GM19324 (cell line): ENCODE results near the gene CEP131.
"Not testable (repeated sequence)": the region's sequence is repeated elsewhere in the genome, so short reads cannot be mapped to it uniquely, and the experiment has no call there.

Experiments
- ATAC-seq: cut with Tn5 transposase; IDR thresholded peaks from one replicate; pipeline ENCODE4 v1.9.1; 2021; ENCODE audit warnings: mild to moderate bottlenecking, moderate library complexity; ENCODE audit not compliant: unreplicated experiment, low FRiP score

The CEP131 gene

DNA sequence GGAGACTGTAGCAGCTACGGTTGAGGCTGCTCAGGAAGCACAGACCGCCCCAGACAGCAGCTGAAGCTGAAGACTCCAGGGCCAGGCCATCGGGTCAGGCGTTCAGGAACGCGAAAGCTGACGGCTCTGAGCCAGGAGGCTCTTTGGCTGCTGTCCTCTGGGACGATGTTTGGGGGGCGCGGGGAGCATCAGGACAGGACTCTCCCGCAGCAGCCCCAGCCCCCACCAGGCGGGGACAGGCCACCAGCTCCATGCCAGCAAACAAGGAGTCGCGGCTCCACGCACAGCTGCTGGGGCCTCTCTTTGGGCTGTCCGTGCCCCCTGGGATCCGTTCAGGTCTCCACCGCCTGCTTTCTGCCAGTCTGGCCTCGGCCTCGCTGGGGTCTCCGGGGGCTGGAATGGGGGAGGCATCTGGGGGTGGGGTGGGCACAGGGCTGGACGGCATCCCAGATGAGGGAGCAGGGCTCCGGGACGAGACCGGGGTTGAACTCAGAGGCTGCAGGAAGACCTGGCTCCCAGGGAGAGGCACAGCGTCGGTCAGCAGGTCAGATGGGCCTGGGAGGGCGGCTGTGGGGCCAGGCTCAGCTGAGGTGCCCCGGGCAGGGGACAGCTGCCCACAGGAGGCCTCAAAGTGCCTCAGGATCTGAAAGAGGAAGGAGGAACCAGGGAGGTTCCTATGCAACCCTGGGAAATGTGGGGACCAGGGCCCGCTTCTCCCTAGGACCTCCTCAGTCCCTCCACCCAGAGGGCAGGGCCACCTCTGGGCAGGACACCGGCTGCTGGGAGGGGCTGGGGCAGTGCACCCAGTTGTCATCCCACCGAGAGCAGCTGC, 6.3 kb upstream of the CEP131 start:
- ATAC-seq = no peak

DNA sequence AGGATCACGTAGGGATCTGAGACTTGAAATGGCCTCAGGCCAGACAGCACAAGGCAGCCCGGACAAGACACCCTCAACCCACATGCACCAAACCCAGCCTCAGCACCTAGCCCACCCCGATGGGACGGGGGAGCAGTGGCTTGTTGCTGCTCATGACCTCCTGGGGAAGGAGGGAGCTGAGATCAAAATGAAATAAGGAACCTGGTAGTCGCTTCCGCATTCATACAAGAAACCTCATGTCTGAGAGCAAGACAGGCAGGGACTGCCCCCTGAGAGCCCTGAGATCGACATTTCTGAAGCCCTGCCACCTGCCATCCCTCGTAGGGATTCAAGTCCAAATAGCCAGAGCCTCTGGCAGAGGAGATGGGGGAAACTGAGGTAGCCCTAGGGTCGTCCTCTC, 5.7 kb upstream of the CEP131 start:
- ATAC-seq = no peak

- not testable (repeated sequence) for ATAC-seq
Observed at GRCh38 chr17:81227630-81228029, 4.9 kb upstream of the CEP131 start.

- no peak for ATAC-seq
Observed at GRCh38 chr17:81223762-81224130, 981 bp upstream of the CEP131 start.

DNA sequence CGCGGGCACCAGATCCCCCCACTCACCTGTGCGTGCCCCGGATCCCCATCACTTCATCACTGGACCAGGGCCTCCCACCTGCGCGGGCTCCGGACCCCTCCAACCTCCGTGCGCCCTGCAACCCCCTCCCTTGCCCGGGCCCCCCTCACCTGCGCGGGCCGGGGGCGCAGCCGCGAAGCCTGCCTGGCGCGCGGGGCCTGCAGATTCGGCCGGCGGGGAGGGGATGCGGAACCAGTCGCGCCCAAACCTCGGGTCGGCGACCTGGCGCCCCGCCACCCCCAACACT, 202 bp downstream of the CEP131 start:
- ATAC-seq = no peak

DNA sequence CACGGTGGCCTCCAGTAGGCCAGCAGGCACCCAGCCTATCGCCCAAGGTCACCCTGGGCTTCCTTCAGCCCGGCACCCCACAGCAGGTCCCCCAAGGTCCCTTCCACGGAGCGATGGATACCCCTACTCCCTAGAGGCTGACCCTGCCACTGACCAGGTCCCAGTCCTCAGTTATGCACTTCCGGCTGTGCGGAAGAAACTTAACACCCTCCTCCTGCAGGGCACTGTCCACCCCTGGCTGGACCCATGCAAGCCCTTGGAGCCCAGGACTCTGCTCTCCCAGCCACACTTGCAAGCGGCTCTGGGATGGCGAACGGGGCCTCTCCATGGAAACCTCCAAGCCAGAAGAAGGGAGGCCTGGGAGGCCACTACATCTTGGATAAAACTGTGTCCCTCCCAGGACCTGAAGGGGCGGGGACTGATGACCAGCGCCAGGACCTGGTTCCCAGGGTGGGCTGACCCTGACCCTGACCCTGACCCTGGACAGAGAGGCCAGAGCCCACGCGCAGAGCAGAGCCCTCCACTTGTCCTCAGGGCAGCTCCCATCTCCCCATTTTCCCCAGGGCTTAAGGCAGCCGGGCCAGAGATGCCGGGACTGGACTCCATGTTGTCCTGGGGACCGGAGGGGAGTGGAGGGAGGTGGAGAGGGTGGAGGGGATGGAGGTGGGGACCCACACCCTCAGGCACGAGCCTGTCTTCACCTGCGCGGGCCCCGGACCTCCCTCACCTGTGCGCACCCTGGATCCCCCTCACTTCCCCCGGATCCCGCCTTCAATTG, 734 bp downstream of the CEP131 start:
- ATAC-seq = no peak

GRCh38 chr17:81221371-81221841, 1.4 kb downstream of the CEP131 start:
- no peak for ATAC-seq

DNA sequence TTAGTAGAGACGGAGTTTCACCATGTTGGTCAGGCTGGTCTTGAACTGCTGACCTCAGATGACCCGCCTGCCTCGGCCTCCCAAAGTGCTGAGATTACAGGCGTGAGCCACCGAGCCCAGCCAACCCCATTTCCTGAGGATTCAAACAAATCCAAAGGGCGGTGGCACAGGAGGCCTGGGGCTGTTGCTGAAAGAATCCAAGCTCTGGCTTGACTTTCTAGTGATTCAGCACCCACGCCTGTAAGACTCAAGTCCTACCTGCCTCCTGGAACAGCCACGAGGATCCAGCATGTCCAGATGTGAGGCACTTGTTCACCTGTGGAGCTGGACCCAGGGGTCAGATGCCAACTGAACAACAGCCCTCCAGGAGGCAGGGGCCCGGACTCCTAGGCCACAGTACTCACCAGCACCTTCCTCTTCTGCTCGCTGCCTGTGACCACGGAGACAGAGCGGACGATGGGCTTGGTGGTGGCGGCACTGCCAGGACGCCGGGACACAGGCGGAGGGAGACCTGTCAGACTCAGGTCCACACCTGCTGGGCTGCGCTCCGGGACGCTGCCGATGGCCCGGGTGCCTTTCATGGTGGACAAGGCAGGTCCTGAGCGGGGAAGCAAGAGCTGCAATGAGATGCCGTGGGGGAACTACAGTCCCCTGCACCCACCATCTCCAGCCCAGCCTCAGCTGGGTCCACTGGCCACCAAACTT, 3.1 kb downstream of the CEP131 start:
- ATAC-seq = no peak

GRCh38 chr17:81218991-81219390, 3.8 kb downstream of the CEP131 start:
- no peak for ATAC-seq

DNA sequence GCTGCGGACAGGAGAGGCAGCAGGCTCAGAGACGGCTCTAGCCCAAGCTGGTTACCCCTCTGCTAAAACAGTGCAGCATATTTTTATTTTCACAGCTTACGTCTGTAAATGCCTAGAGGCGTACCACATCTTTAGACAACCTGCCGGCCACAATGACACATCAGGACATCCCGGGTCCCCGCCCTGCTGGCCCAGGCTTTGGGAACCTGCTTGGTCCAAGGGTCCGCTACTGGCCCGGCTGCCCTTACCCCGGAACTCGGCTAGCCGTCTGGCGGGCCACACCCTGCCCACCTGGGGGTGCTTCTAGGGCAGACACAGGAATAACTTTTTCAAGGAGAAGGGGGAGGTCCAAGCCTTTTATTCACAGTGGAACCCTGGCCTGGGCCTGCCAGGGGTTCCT, 4.3 kb downstream of the CEP131 start:
- no peak for ATAC-seq

GRCh38 chr17:81217491-81217890, 5.3 kb downstream of the CEP131 start:
- ATAC-seq = no peak

DNA sequence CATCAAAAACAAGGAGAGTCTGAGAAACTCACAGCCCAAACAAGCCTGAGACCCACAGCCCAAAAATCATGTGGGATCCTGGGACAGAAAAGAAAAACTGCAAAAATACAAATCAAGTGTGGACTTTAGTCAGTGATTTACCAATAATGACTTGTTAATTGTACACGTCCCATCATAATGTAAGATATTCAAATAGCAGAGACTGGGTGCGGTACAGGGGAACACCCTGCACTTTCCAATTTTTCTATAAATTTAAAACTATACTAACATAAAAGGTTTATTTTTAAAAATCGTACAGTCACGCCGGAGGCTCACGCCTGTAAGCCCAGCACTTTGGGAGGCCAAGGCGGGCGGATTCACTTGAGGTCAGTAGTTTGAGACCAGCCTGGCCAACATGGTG, 8.8 kb downstream of the CEP131 start:
- no peak for ATAC-seq

GRCh38 chr17:81212365-81212764, 10.4 kb downstream of the CEP131 start:
- no peak for ATAC-seq

GRCh38 chr17:81210868-81211267, 11.9 kb downstream of the CEP131 start:
- no peak for ATAC-seq

DNA sequence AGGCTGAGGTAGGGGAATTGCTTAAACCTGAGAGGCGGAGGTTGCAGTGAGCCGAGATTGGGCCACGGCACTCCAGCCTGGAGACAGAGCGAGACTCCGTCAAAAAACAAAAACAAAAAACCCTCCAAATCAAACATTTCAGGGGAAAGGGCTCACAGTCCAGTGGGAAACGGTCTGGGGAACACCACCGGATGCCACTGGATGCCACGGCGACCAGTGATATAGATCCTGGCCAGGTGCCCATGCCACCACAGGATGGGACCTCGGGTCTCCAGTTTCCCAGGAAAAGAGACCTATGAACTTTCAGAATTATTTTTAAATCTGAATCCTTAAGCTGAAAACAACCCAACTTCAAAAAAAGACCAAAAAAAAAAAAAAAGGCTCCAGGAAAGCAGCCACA, 12.3 kb downstream of the CEP131 start:
- no peak for ATAC-seq

- ATAC-seq = no peak
Observed at GRCh38 chr17:81209141-81209540, 13.6 kb downstream of the CEP131 start.

DNA sequence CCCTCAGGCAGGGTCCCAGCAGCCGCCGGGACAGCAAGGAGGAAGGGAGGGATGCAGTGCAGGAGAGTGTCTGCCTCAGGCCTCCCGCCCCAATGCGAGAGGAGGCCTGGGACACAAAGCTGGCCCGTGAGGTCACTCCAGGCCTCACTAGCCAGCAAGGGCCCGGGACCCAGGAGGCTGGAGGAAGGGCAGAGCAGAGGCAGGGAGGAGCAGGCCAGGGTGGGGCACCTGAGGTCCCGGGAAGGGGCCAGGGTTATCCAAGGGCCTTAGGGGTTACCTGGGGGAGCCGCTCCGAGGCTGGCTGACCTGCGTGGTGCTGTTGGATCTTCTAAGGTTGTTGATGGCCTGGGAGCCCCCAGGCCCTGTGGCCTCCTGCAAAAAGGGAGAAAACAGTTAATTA, 14.1 kb downstream of the CEP131 start:
- no peak for ATAC-seq

- no peak for ATAC-seq
Observed at GRCh38 chr17:81207610-81208581, 14.9 kb downstream of the CEP131 start.

GRCh38 chr17:81206657-81207056, 16.1 kb downstream of the CEP131 start:
- ATAC-seq = no peak

DNA sequence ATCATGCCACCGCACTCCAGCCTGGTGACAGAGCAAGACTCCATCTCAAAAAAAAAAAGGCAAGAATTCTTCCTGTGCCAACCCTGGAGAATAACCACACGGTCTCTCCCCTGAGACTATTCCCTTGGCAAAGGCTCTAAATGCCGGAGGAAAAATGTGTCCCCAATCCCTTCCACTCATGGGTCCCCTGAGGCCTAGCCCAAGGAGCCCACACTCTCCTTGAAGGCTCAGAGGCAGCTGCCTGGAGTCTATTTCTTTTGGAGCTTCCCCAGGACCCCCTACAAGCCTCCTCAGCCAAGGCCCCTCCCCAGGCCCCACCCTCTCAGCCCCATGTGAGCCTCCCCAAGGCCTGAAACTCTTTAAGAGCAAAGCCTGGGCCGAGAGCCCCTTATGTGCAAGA, 16.6 kb downstream of the CEP131 start:
- no peak for ATAC-seq
